H1 (cell line): ENCODE results near the gene EXOC3L1. TPM values are rescaled to one million over a fixed set of nuclear protein-coding genes. Genes with fewer than 3 reads are reported as not detected.

Experiments used
- CTCF ChIA-PET: fragments of 300-600 bp; sonication (Branson Sonifier 250); formaldehyde crosslinking; loops from one replicate; lab custom pipeline; 2021; ENCODE audit not compliant: partially characterized antibody; lab: Charles Lee
- POLR2A ChIA-PET: fragments of 300-600 bp; sonication (Branson Sonifier 250); formaldehyde crosslinking; loops from one replicate; lab custom pipeline; 2021; ENCODE audit warnings: inconsistent platforms; ENCODE audit not compliant: partially characterized antibody; lab: Charles Lee
- DNase-seq, 2 experiments: peaks; one replicate each; pipeline versions ENCODE4 v3.0.0 to v3.0.0-alpha.2; 2010 to 2022; ENCODE audit warnings: low spot score in 2 of 2, low read depth in 1 of 2, mixed read lengths in 1 of 2
- FAIRE-seq: peaks from 2 replicates; lab custom pipeline; 2011; peaks lifted over from hg19 to GRCh38; lab: Jason Lieb, UNC
- H2AFZ ChIP-seq: 2 replicates; pipeline ENCODE4 v1.8.1; 2012; ENCODE audit warnings: low read length, inconsistent platforms
- H2AK5ac ChIP-seq: 2 replicates; pipeline ENCODE4 v1.6.1; 2013; ENCODE audit warnings: low read depth, low read length
- H2BK120ac ChIP-seq: replicated peaks from 2 replicates; pipeline ENCODE3; 2013; ENCODE audit warnings: low read depth, low read length, inconsistent platforms
- H2BK12ac ChIP-seq: 2 replicates; pipeline ENCODE4 v1.6.1; 2013; ENCODE audit warnings: low read depth, low read length
- H2BK15ac ChIP-seq: 2 replicates; pipeline ENCODE4 v1.6.1; 2013; ENCODE audit warnings: low read length
- H2BK20ac ChIP-seq: 2 replicates; pipeline ENCODE4 v1.6.1; 2013; ENCODE audit warnings: low read length
- H2BK5ac ChIP-seq: 2 replicates; pipeline ENCODE4 v1.6.1; 2013; ENCODE audit warnings: low read depth, low read length
- H3K14ac ChIP-seq: 2 replicates; pipeline ENCODE4 v1.6.1; 2013; ENCODE audit warnings: inconsistent platforms; ENCODE audit not compliant: insufficient read length
- H3K18ac ChIP-seq: 2 replicates; pipeline ENCODE4 v1.6.1; 2013; ENCODE audit warnings: low read length; ENCODE audit errors: extremely low read depth
- H3K23ac ChIP-seq: 2 replicates; pipeline ENCODE4 v1.6.1; 2013; ENCODE audit warnings: inconsistent platforms; ENCODE audit not compliant: insufficient read length
- H3K23me2 ChIP-seq: 2 replicates; pipeline ENCODE4 v1.6.1; 2013; ENCODE audit warnings: low read depth, low read length
- H3K27ac ChIP-seq: 2 replicates; pipeline ENCODE4 v1.6.1; 2011; ENCODE audit warnings: low read depth, low read length, inconsistent platforms
- H3K27me3 ChIP-seq, 4 experiments: replicated peaks in 1 of 4; 1 replicate in 1 of 4; 2 replicates in 3 of 4; pipeline versions ENCODE4 v1.6.1 to v1.8.1; 2011 to 2013; ENCODE audit warnings: low read length in 3 of 4, mild to moderate bottlenecking in 3 of 4, inconsistent platforms in 2 of 4, mixed read lengths in 2 of 4, moderate library complexity in 1 of 4; ENCODE audit not compliant: control insufficient read depth in 3 of 4, insufficient read depth in 3 of 4; ENCODE audit errors: extremely low read depth in 1 of 4
- H3K36me3 ChIP-seq, 4 experiments: 2 replicates each; pipeline versions ENCODE4 v1.6.1 to v1.8.1; 2011 to 2013; ENCODE audit warnings: mild to moderate bottlenecking in 4 of 4, low read length in 3 of 4, moderate library complexity in 2 of 4, control low read depth in 1 of 4, inconsistent platforms in 1 of 4; ENCODE audit not compliant: insufficient read depth in 4 of 4, control insufficient read depth in 2 of 4
- H3K4ac ChIP-seq: replicated peaks from 2 replicates; pipeline ENCODE3; 2013; ENCODE audit warnings: low read length, low read depth, mixed read lengths, inconsistent platforms; ENCODE audit not compliant: insufficient read length
- H3K4me1 ChIP-seq, 4 experiments: replicated peaks in 1 of 4; 1 replicate in 1 of 4; 2 replicates in 3 of 4; pipeline versions ENCODE4 v1.6.1 to v1.8.1; 2011 to 2013; ENCODE audit warnings: low read length in 3 of 4, inconsistent platforms in 2 of 4, mixed read lengths in 1 of 4; ENCODE audit not compliant: insufficient read depth in 4 of 4, control insufficient read depth in 3 of 4
- H3K4me2 ChIP-seq, 2 experiments: 2 replicates each; pipeline versions ENCODE4 v1.6.1 to v1.8.1; 2011 to 2013; ENCODE audit warnings: low read depth in 2 of 2, low read length in 2 of 2, control low read depth in 1 of 2, inconsistent platforms in 1 of 2, mild to moderate bottlenecking in 1 of 2; ENCODE audit not compliant: insufficient read depth in 1 of 2
- H3K4me3 ChIP-seq, 4 experiments: fragments of 200-600, 300-600 bp in 1 of 4; sonication (generic), shearing (Covaris generic), sonication (Bioruptor Twin) in 1 of 4; 2 replicates each; pipeline versions ENCODE4 v1.5.1 to v1.8.1; 2011 to 2016; ENCODE audit warnings: low read length in 4 of 4, low read depth in 3 of 4, control low read depth in 2 of 4, inconsistent platforms in 2 of 4, mild to moderate bottlenecking in 2 of 4, mixed read lengths in 1 of 4, moderate library complexity in 1 of 4; ENCODE audit not compliant: insufficient read depth in 2 of 4; ENCODE audit errors: extremely low read depth in 1 of 4
- H3K56ac ChIP-seq: replicated peaks from 2 replicates; pipeline ENCODE3; 2013; ENCODE audit warnings: low read depth, mild to moderate bottlenecking, mixed read lengths, low read length, inconsistent platforms; ENCODE audit not compliant: insufficient read length
- H3K79me1 ChIP-seq: 2 replicates; pipeline ENCODE4 v1.6.1; 2013; ENCODE audit warnings: low read depth, low read length, control low read depth
- H3K79me2 ChIP-seq, 2 experiments: 2 replicates each; pipeline versions ENCODE4 v1.6.1 to v1.8.1; 2012 to 2013; ENCODE audit warnings: low read length in 2 of 2, mild to moderate bottlenecking in 2 of 2, inconsistent platforms in 1 of 2; ENCODE audit not compliant: insufficient read depth in 2 of 2, control insufficient read depth in 1 of 2
- H3K9ac ChIP-seq, 4 experiments: replicated peaks in 1 of 4; 1 replicate in 1 of 4; 2 replicates in 3 of 4; pipeline versions ENCODE4 v1.6.1 to v1.8.1; 2011 to 2013; ENCODE audit warnings: low read depth in 3 of 4, low read length in 3 of 4, control low read depth in 2 of 4, mild to moderate bottlenecking in 2 of 4, moderate library complexity in 2 of 4, inconsistent platforms in 1 of 4; ENCODE audit errors: extremely low read depth in 1 of 4
- H3K9me3 ChIP-seq, 2 experiments: 2 replicates each; pipeline versions ENCODE4 v1.6.1 to v1.8.1; 2012 to 2013; ENCODE audit warnings: mild to moderate bottlenecking in 2 of 2, moderate library complexity in 2 of 2, control low read depth in 1 of 2, inconsistent platforms in 1 of 2, low read depth in 1 of 2, low read length in 1 of 2, mixed read lengths in 1 of 2; ENCODE audit not compliant: insufficient read depth in 2 of 2
- H4K20me1 ChIP-seq, 2 experiments: replicated peaks in 1 of 2; 2 replicates each; pipeline versions ENCODE3 to v1.8.1; 2011 to 2013; ENCODE audit warnings: inconsistent platforms in 2 of 2, low read length in 2 of 2, mild to moderate bottlenecking in 1 of 2; ENCODE audit not compliant: insufficient read depth in 2 of 2, control insufficient read depth in 1 of 2
- H4K5ac ChIP-seq: 2 replicates; pipeline ENCODE4 v1.6.1; 2013; ENCODE audit warnings: low read length, low read depth, mixed read lengths, inconsistent platforms; ENCODE audit not compliant: insufficient read length
- H4K8ac ChIP-seq: 2 replicates; pipeline ENCODE4 v1.8.0; 2013; ENCODE audit warnings: mild to moderate bottlenecking, moderate library complexity, low read length, inconsistent platforms; ENCODE audit not compliant: insufficient read depth; ENCODE audit errors: extremely low read depth
- H4K91ac ChIP-seq: replicated peaks from 2 replicates; pipeline ENCODE3; 2013; ENCODE audit warnings: low read length, mixed read lengths, inconsistent platforms; ENCODE audit not compliant: insufficient read length
- ATF2 ChIP-seq: IDR thresholded peaks from 2 replicates; pipeline ENCODE4 v1.6.1; 2012; ENCODE audit warnings: low read length, inconsistent platforms
- CBX5 ChIP-seq: fragments of 300-800, 300-1000 bp; sonication (generic); IDR thresholded peaks from 2 replicates; pipeline ENCODE4 v1.7.1; 2016; ENCODE audit warnings: antibody characterized with exemption, low read length, low read depth
- EGR1 ChIP-seq: IDR thresholded peaks from 2 replicates; pipeline ENCODE4 v1.6.1; 2011; ENCODE audit warnings: low read depth, low read length, borderline replicate concordance
- HDAC6 ChIP-seq: IDR thresholded peaks from one replicate; pipeline ENCODE4 v1.7.1; 2012; ENCODE audit warnings: low read depth, mild to moderate bottlenecking, inconsistent platforms, low read length, moderate library complexity
- KDM1A ChIP-seq: fragments of 200-600, 300-600 bp; sonication (generic); IDR thresholded peaks from 2 replicates; pipeline ENCODE4 v1.7.1; 2016; ENCODE audit warnings: mild to moderate bottlenecking, low read length, borderline replicate concordance
- POU5F1 ChIP-seq: IDR thresholded peaks from 2 replicates; pipeline ENCODE4 v1.6.1; 2011; ENCODE audit warnings: low read depth, mild to moderate bottlenecking, low read length, moderate library complexity
- RNF2 ChIP-seq: fragments of 200-900, 300-1000 bp; sonication (generic); IDR thresholded peaks from 2 replicates; pipeline ENCODE4 v1.7.1; 2016; ENCODE audit warnings: borderline replicate concordance, low read depth, mild to moderate bottlenecking, antibody characterized with exemption, low read length; ENCODE audit not compliant: poor library complexity, severe bottlenecking; ENCODE audit errors: missing control alignments
- SP4 ChIP-seq: IDR thresholded peaks from 2 replicates; pipeline ENCODE4 v1.6.1; 2012; ENCODE audit warnings: low read length, inconsistent platforms
- TAF1 ChIP-seq: IDR thresholded peaks from 2 replicates; pipeline ENCODE4 v1.6.1; 2011; ENCODE audit warnings: mild to moderate bottlenecking, low read depth, low read length
- TAF7 ChIP-seq: optimal IDR thresholded peaks from 2 replicates; pipeline ENCODE3; 2011; ENCODE audit warnings: low read depth, mild to moderate bottlenecking, inconsistent platforms, low read length, moderate library complexity, borderline replicate concordance
- TBP ChIP-seq: IDR thresholded peaks from 2 replicates; pipeline ENCODE4 v1.6.1; 2011; ENCODE audit warnings: low read depth, low read length, improper control_type of control experiment
- WGBS, 2 experiments: shearing (Covaris generic) in 1 of 2; methylation state at CpG; one replicate each; pipeline versions ENCODE4 v1.1.6 to v1.1.7; 2013 to 2015; ENCODE audit warnings: low lambda C conversion rate in 2 of 2, mixed read lengths in 2 of 2, inconsistent platforms in 1 of 2, low coverage in 1 of 2, missing lambda C conversion rate in 1 of 2; ENCODE audit not compliant: insufficient replicate concordance in 2 of 2, insufficient coverage in 1 of 2, insufficient read length in 1 of 2; ENCODE audit errors: extremely low coverage in 1 of 2, missing lambda C conversion rate in 1 of 2; 5-methylcytosine and 5-hydroxymethylcytosine counted together
- polyA plus RNA-seq, 7 experiments: library from polyadenylated mRNA; depleted of rRNA in 3 of 7; stranded (reverse) in 5 of 7; unstranded in 2 of 7; fragments of >200 nt in 5 of 7; fragments of 200-250 nt in 2 of 7; gene quantifications; 1 replicate in 5 of 7; 2 replicates in 1 of 7; 4 replicates in 1 of 7; pipeline versions ENCODE4 v1.2.1 to v1.2.3, GENCODE V29; 2011 to 2013; ENCODE audit warnings: missing spikeins in 2 of 7, mixed read lengths in 2 of 7
- total RNA-seq: library from RNA; stranded (reverse); fragmentation: NEBNext Ultra II Directional; extraction: Animal tissue kit (Norgen Biotek cat#: 25700); gene quantifications from 2 replicates; pipeline ENCODE4 v1.2.1, GENCODE V29; 2021

EXOC3L1 gene
- total and polyA plus RNA-seq, 2 of the 8 experiments (the other 6 are each of a cell fraction or from before 2014, with no cell fraction given) = 1.3 TPM

GRCh38 chr16:67215706-67216105 lies 25.8 kb upstream of the EXOC3L1 start:
- Histone ChIP-seq H3K9ac (no peak overlapping the region), H4K20me1 (no peaks in the 10 kb centered on the region), H3K27ac (no peak overlapping the region), H2AFZ (no peak overlapping the region), H3K14ac (no peak overlapping the region), H4K8ac (no peak overlapping the region; the same call in 1 of the 2 replicates), H2AK5ac (no peak overlapping the region), H2BK20ac (no peak overlapping the region), H2BK12ac (no peak overlapping the region)
- whole genome bisulfite sequencing, 2 experiments = 82% methylated on average over 5 of the region's 5 CpGs; no CpG with 5 or more reads in 1 of the 2 experiments
- no peak for FAIRE-seq
- no peak for TF ChIP-seq KDM1A
- no peak for TF ChIP-seq HDAC6
- TF ChIP-seq TAF1 = no peak
- no peak for TF ChIP-seq TAF7
- TF ChIP-seq RNF2 = no peak
- TF ChIP-seq SP4 = no peak
- no peak for TF ChIP-seq ATF2
- TF ChIP-seq TBP = no peak
- no peak for TF ChIP-seq POU5F1
- TF ChIP-seq CBX5 = no peak
- TF ChIP-seq EGR1 = no peak
- TF ChIP-seq, all 59 proteins: peak for 0
- no peak overlapping the region for H4K91ac ChIP-seq
- no peaks in the 10 kb centered on the region for H3K9me3 ChIP-seq
- no peak overlapping the region for H3K23ac ChIP-seq
- no peaks in the 10 kb centered on the region; a peak in 1 of 7 replicates for H3K4me1 ChIP-seq
- no peaks in the 10 kb centered on the region for H3K79me2 ChIP-seq
- no peak overlapping the region for H3K4me2 ChIP-seq
- H3K56ac ChIP-seq = no peak overlapping the region
- no peak overlapping the region for H4K5ac ChIP-seq
- H3K36me3 ChIP-seq = no peaks in the 10 kb centered on the region
- H3K79me1 ChIP-seq = no peaks in the 10 kb centered on the region
- ChIA-PET POLR2A (interaction anchor here (1.7 to 3.5 kb wide), 2 partner anchors 11 to 12 kb away, joined by 4 to 19 read pairs; partner anchors contain the start of gene TMEM208), CTCF (interaction anchor here (1.4 to 8.9 kb wide), 3 partner anchors 12 to 20 kb away, joined by 5 to 111 read pairs (median 6); partner anchors contain the start of genes E2F4, ELMO3 and TMEM208)
- no peak for DNase-seq
- H2BK5ac ChIP-seq = no peak overlapping the region
- H3K18ac ChIP-seq = no peak overlapping the region
- peaks cover 0 to 12% (median 11%) of the 10 kb centered on the region in 4 experiments; a peak in 4 of 7 replicates for H3K27me3 ChIP-seq
- no peaks in the 10 kb centered on the region for H3K23me2 ChIP-seq
- H2BK15ac ChIP-seq = no peak overlapping the region
- no peak overlapping the region for H3K4ac ChIP-seq
- H2BK120ac ChIP-seq = no peak overlapping the region
- no peak overlapping the region for H3K4me3 ChIP-seq
